ENCODE data around the gene TMEM9.

- TF ChIP-seq EP300 (IDR thresholded peaks at IDR 0.05; ENCODE audit: borderline replicate concordance in 1 of 2, control insufficient read depth in 1 of 2, low read depth in 2 of 2, low read length in 2 of 2) (no peak), CTCF (IDR thresholded peaks at IDR 0.05 in 2 of 3, conservative IDR thresholded peaks at IDR 0.05 in 1 of 3; ENCODE audit: control insufficient read depth in 2 of 3, extremely low read depth in 1 of 3, insufficient read depth in 1 of 3, low read depth in 3 of 3, low read length in 3 of 3) (peak; percentile 25 to 46 (median 31); a peak in 4 of 6 replicates)
These were observed 17.1 kb upstream of the TMEM9 start for GRCh38 chr1:201171063-201172036.

Measured in GM12878 (cell line).